GM12874 (cell line): ENCODE data around the gene C2CD4D.

ENCODE experiments used
- TF ChIP-seq, protein P1 (sequence below): IDR thresholded peaks from 2 replicates; pipeline ENCODE4 v1.5.1; 2011; ENCODE audit warnings: low read depth, mild to moderate bottlenecking, control low read depth, low read length, moderate library complexity; ENCODE audit not compliant: insufficient read depth

The C2CD4D gene

DNA sequence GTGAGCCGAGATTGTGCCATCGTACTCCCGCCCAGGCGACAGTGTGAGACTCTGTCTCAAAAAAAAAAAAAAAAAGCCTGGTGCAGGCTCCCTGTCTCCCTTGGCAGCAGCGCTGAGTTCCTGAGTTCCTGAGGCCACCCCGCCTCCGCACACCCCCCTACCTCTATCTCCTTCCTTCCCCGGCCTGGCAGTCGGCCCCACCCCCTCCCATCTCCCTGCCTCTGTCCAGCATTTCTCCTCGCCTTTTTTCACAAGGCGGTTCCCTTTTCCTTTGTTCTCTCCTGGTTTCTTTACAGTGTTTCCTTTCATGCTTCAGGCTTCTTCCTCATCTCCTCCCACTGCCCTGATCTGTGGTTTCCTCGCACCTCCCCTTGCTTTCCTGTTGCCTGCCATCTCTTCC is 10.7 kb downstream of the C2CD4D start:
- TF ChIP-seq, protein P1, sequence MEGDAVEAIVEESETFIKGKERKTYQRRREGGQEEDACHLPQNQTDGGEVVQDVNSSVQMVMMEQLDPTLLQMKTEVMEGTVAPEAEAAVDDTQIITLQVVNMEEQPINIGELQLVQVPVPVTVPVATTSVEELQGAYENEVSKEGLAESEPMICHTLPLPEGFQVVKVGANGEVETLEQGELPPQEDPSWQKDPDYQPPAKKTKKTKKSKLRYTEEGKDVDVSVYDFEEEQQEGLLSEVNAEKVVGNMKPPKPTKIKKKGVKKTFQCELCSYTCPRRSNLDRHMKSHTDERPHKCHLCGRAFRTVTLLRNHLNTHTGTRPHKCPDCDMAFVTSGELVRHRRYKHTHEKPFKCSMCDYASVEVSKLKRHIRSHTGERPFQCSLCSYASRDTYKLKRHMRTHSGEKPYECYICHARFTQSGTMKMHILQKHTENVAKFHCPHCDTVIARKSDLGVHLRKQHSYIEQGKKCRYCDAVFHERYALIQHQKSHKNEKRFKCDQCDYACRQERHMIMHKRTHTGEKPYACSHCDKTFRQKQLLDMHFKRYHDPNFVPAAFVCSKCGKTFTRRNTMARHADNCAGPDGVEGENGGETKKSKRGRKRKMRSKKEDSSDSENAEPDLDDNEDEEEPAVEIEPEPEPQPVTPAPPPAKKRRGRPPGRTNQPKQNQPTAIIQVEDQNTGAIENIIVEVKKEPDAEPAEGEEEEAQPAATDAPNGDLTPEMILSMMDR: no peak

DNA sequence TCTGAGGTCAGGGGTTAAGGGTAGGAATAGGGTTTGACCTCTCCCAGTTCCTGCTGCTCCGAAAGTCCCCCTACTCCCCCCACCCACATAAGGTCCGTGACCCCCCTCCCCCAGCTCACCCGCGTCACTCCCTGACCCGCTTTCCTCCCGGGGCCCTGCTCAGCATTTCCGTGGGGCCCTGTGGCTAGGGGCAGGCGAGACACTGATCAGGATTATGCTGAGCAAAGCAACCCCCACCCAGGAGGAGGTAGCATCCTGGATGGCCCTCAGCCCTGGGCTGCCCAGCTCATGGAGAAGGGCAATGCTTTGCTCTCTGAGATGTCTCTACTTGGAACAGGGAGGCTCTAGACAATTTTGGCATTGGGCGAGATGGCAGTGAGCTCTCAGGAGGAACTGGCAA is 11.8 kb downstream of the C2CD4D start:
- TF ChIP-seq, protein P1: no peak

DNA sequence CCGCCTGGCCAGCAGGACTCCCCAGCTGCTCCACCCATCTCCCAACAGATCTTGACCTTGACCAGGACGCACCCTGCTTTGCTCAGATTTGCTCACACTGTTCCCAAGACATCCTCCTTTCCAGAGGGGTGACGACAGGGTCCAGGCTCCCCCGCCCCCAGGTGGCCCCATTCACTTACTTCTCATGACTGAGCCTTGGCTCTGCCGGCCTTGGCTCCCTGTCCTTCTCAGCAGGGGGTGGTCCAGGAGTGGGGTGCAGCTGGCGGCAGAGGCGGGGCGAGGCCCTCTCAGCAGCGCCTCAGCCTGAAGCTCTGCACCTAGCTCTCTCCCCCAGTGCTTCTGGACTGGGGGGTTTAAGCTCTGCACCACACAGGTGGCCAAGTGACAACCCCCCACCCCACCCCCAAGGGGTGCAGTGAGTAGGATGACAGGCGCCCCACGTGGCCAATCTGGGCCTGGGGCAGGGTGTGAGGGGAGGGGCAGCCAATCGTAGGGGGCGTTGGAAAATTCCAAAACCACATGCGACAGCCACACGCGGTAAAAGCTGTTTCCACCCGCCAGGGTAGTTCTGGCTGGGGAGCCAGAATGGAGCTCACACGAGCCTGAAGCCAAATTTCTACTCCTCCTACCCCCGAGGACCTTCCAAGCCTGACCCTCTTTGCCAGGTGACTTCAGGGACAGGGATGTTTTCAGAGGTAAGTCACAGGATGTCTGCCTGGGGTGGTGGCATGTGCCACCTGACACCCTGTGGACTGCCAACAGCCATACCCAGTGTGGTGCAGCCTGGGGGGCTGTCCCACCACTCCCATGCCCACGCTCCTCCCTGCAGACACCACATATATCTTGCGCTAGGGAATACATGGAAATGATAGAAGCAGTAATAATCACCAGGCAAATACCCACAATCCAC is 13.6 kb downstream of the C2CD4D start:
- TF ChIP-seq, protein P1: no peak

DNA sequence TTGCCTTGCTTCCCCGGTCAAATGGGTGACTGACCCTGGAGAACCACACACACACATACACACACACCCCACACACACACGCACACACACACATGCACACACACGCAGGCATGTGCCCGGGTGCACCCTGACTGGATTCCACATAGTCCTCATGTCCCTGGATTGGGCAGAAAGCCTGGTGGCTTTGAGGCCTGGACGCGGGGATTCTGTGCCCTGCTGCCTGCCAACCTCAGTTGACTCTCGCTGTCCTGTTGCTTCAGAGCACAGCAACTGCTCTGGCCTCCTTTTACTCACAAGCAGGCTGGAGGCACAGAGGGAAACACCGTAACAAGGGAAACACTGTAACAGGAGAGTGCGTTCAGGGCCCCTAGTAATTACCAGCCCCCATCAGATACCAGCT is 14.4 kb downstream of the C2CD4D start:
- TF ChIP-seq, protein P1: no peak

DNA sequence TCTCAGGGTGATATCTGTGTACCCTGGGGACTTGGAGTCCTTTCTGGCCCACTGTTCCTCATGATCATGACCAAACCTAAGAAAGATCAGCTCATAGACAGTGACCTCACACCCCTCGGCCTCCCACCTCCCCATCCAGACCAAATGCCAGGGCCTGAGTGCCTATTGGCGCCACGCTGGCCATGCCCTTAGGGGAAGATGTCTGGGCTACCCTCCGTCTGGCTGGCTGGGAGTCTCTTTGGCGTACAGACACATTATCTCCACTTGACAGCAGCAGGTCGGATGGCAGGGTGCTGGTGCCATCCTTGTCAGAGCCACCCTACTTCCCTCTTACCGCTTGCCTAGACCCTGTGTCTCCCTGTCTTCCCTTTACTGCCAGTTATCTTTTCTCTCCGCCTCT is 16.4 kb downstream of the C2CD4D start:
- TF ChIP-seq, protein P1: no peak

DNA sequence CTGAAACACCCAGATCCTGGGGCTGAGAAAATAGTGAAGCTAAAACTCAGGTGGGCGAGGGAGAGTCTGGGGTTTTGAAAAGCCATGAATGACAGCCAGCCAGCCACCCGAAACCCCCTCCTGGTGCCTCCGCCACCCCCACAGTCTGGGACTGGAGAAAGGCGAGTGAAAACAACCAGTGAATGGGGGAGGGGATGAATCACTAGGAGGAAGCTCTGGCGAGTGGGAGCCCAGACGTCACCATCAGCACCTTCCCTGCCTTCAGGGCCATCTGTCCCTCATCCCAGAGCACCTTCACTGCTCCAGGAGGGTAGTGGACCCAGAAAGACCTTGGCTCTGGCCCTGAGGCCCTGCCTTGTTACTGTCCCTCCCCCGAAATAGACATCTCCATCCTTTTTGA is 17.2 kb downstream of the C2CD4D start:
- TF ChIP-seq, protein P1: no peak

DNA sequence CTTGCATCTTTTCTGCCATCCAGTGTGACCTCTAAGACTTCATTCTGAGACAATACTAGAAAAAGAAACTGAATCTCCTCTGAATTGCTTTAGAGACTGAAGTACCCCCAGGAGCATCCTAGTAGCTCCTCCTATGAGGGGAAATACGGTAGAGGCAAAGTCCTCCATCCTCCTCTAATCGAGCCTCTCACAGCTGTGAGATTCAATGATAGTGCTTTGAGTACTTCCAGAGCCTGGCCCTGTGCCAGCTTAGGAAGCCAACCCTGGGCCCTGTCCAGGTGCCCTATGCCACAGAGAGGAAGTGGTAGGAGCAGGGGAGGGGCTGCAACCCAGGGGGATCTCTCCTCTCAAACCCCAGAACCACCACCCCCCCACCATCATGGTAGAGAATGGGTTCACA is 18.7 kb downstream of the C2CD4D start:
- TF ChIP-seq, protein P1: no peak
